IMR-90 (cell line): ENCODE data around the gene CACNA2D1. TPM values are rescaled to one million over a fixed set of nuclear protein-coding genes. Genes with fewer than 3 reads are reported as not detected.

Experiments used
- ATAC-seq: fragments of 200-7000 bp; cut with Tn5 transposase; 2 replicates; pipeline ENCODE4 v1.9.1; 2020; ENCODE audit warnings: low read depth, mild to moderate bottlenecking, moderate library complexity
- BruUV-seq: library from RNA; stranded (reverse); fragments of 400-500 nt; replicated peaks from 2 replicates; lab custom pipeline; 2021; lab: Mats Ljungman, UMichigan
- CTCF ChIA-PET: fragments of 300-600 bp; formaldehyde crosslinking; extraction: SDS; loops from one replicate; lab custom pipeline; 2021; ENCODE audit warnings: antibody characterized with exemption; lab: Yijun Ruan, JAX
- POLR2A ChIA-PET: fragments of 300-600 bp; sonication (Branson Sonifier 250); formaldehyde crosslinking; loops from one replicate; lab custom pipeline; 2022; ENCODE audit warnings: antibody characterized with exemption; ENCODE audit not compliant: unreplicated experiment; lab: Charles Lee
- DNase-seq: peaks from one replicate; pipeline ENCODE4 v3.0.0; 2013
- H2AFZ ChIP-seq: replicated peaks from 2 replicates; pipeline ENCODE3; 2013; ENCODE audit warnings: low read length, mild to moderate bottlenecking; ENCODE audit not compliant: poor library complexity
- H2AK5ac ChIP-seq: 2 replicates; pipeline ENCODE4 v1.6.1; 2013; ENCODE audit warnings: low read depth, low read length, inconsistent platforms
- H2AK9ac ChIP-seq: replicated peaks from 2 replicates; pipeline ENCODE3; 2013; ENCODE audit warnings: mild to moderate bottlenecking, low read depth, low read length, moderate library complexity; ENCODE audit not compliant: poor library complexity
- H2BK120ac ChIP-seq: 2 replicates; pipeline ENCODE4 v1.6.1; 2013; ENCODE audit warnings: low read depth, low read length, inconsistent platforms
- H2BK15ac ChIP-seq: 3 replicates; pipeline ENCODE4 v1.6.1; 2013; ENCODE audit warnings: low read depth, low read length, inconsistent platforms
- H2BK20ac ChIP-seq: 2 replicates; pipeline ENCODE4 v1.6.1; 2013; ENCODE audit warnings: low read depth, mild to moderate bottlenecking, inconsistent platforms, low read length, moderate library complexity
- H2BK5ac ChIP-seq: 2 replicates; pipeline ENCODE4 v1.6.1; 2013; ENCODE audit warnings: mild to moderate bottlenecking, low read depth, low read length, inconsistent platforms; ENCODE audit not compliant: poor library complexity, severe bottlenecking
- H3K14ac ChIP-seq: replicated peaks from 2 replicates; pipeline ENCODE4 v1.6.1; 2013; ENCODE audit warnings: low read depth, low read length, inconsistent platforms
- H3K18ac ChIP-seq: 2 replicates; pipeline ENCODE4 v1.6.1; 2013; ENCODE audit warnings: low read depth, low read length, control low read depth
- H3K23ac ChIP-seq: 2 replicates; pipeline ENCODE4 v1.6.1; 2013; ENCODE audit warnings: low read depth, low read length, inconsistent platforms
- H3K27ac ChIP-seq: 2 replicates; pipeline ENCODE4 v1.5.1; 2013; ENCODE audit warnings: mild to moderate bottlenecking, control low read depth, low read length; ENCODE audit not compliant: insufficient read depth
- H3K27me3 ChIP-seq: 2 replicates; pipeline ENCODE4 v1.6.1; 2013; ENCODE audit warnings: low read length; ENCODE audit not compliant: control insufficient read depth, insufficient read depth
- H3K36me3 ChIP-seq: 2 replicates; pipeline ENCODE4 v1.6.1; 2013; ENCODE audit warnings: low read length, mixed read lengths; ENCODE audit not compliant: control insufficient read depth, insufficient read depth
- H3K4ac ChIP-seq: 2 replicates; pipeline ENCODE4 v1.6.1; 2013; ENCODE audit warnings: low read depth, low read length, inconsistent platforms
- H3K4me1 ChIP-seq: 2 replicates; pipeline ENCODE4 v1.6.1; 2013; ENCODE audit warnings: low read length, mixed read lengths; ENCODE audit not compliant: control insufficient read depth, insufficient read depth
- H3K4me2 ChIP-seq: 2 replicates; pipeline ENCODE4 v1.6.1; 2013; ENCODE audit warnings: low read depth, mild to moderate bottlenecking, control low read depth, low read length, moderate library complexity
- H3K4me3 ChIP-seq: 2 replicates; pipeline ENCODE4 v1.5.1; 2013; ENCODE audit warnings: low read depth, mild to moderate bottlenecking, control low read depth, low read length, moderate library complexity; ENCODE audit not compliant: insufficient read depth
- H3K56ac ChIP-seq: 2 replicates; pipeline ENCODE4 v1.6.1; 2013; ENCODE audit warnings: low read length, inconsistent platforms; ENCODE audit not compliant: insufficient read depth; ENCODE audit errors: extremely low read depth
- H3K79me1 ChIP-seq, 2 experiments: 2 replicates each; pipeline ENCODE4 v1.6.1; 2013; ENCODE audit warnings: low read length in 2 of 2, inconsistent platforms in 1 of 2, low read depth in 1 of 2
- H3K9ac ChIP-seq: 2 replicates; pipeline ENCODE4 v1.6.1; 2013; ENCODE audit warnings: low read depth, low read length, control low read depth
- H3K9me1 ChIP-seq: 2 replicates; pipeline ENCODE4 v1.6.1; 2013; ENCODE audit warnings: low read length, inconsistent platforms; ENCODE audit not compliant: insufficient read depth
- H3K9me3 ChIP-seq: 2 replicates; pipeline ENCODE4 v1.6.1; 2013; ENCODE audit warnings: low read length; ENCODE audit not compliant: control insufficient read depth, insufficient read depth
- H4K20me1 ChIP-seq: 2 replicates; pipeline ENCODE4 v1.6.1; 2013; ENCODE audit warnings: low read length, inconsistent platforms; ENCODE audit not compliant: insufficient read depth
- H4K5ac ChIP-seq: 2 replicates; pipeline ENCODE4 v1.6.1; 2013; ENCODE audit warnings: mild to moderate bottlenecking, low read depth, low read length, control low read depth
- H4K8ac ChIP-seq, 2 experiments: 2 replicates each; pipeline ENCODE4 v1.6.1; 2013; ENCODE audit warnings: low read depth in 2 of 2, low read length in 2 of 2, control low read depth in 1 of 2, inconsistent platforms in 1 of 2
- H4K91ac ChIP-seq: 2 replicates; pipeline ENCODE4 v1.6.1; 2013; ENCODE audit warnings: low read depth, low read length, inconsistent platforms; ENCODE audit not compliant: insufficient read depth
- FOS ChIP-seq: fragments of 150-350 bp; IDR thresholded peaks from 2 replicates; pipeline ENCODE4 v1.6.1; 2016; ENCODE audit warnings: low read depth, low read length
- MAZ ChIP-seq: IDR thresholded peaks from 2 replicates; pipeline ENCODE4 v1.6.1; 2012; ENCODE audit warnings: low read depth, mild to moderate bottlenecking, low read length, improper control_type of control experiment, moderate library complexity, borderline replicate concordance
- MXI1 ChIP-seq: IDR thresholded peaks from 2 replicates; pipeline ENCODE4 v1.6.1; 2012; ENCODE audit warnings: low read depth, mild to moderate bottlenecking, low read length, moderate library complexity, borderline replicate concordance
- RCOR1 ChIP-seq: IDR thresholded peaks from 2 replicates; pipeline ENCODE4 v1.6.1; 2012; ENCODE audit warnings: mild to moderate bottlenecking, low read length, improper control_type of control experiment; ENCODE audit not compliant: insufficient replicate concordance
- RFX5 ChIP-seq: IDR thresholded peaks from 2 replicates; pipeline ENCODE4 v1.8.0; 2012; ENCODE audit warnings: low read depth, mild to moderate bottlenecking, low read length, moderate library complexity
- WGBS, 2 experiments: methylation state at CpG; one replicate each; pipeline versions ENCODE4 v1.1.5 to v1.1.7; 2013; ENCODE audit warnings: missing lambda C conversion rate in 2 of 2; ENCODE audit not compliant: insufficient read length in 1 of 2; ENCODE audit errors: extremely low coverage in 2 of 2; 5-methylcytosine and 5-hydroxymethylcytosine counted together
- dilution Hi-C: fragments of 300-500 bp; cut with HindIII; formaldehyde crosslinking; loops from one replicate; pipeline ENCODE4 v1.14.3; 2018; ENCODE audit warnings: low sequenced_read_pairs; ENCODE audit not compliant: unreplicated experiment
- in situ Hi-C: fragments of 300-500 bp; cut with MboI; formaldehyde crosslinking; loops from 3 replicates; pipeline ENCODE4 v1.14.3; 2019; ENCODE audit warnings: low sequenced_read_pairs, inconsistent platforms, mixed read lengths
- intact Hi-C: fragments of 100-400 bp; cut with micrococcal nuclease; formaldehyde crosslinking; loops from 2 replicates; pipeline ENCODE4 v1.10.0; 2022
- polyA plus RNA-seq, 3 experiments: library from polyadenylated mRNA; depleted of rRNA; stranded (reverse); fragments of >200 nt; gene quantifications; 2 replicates each; pipeline ENCODE4 v1.2.3, GENCODE V29; 2012; ENCODE audit warnings: low replicate concordance in 1 of 3
- total RNA-seq: library from RNA; depleted of rRNA; stranded (reverse); fragments of >200 nt; gene quantifications from 2 replicates; pipeline ENCODE4 v1.2.3, GENCODE V29; 2012
- TF ChIP-seq, protein P1 (sequence below): conservative IDR thresholded peaks from 2 replicates; pipeline ENCODE4 v1.5.1; 2012; ENCODE audit warnings: mild to moderate bottlenecking, low read depth, low read length, improper control_type of control experiment
- TF ChIP-seq, protein P2 (sequence below): fragments of 150-350 bp; IDR thresholded peaks from 2 replicates; pipeline ENCODE4 v1.6.1; 2016; ENCODE audit warnings: low read depth, mild to moderate bottlenecking, low read length, moderate library complexity, borderline replicate concordance

CACNA2D1 gene
- total and polyA plus RNA-seq, 2 of the 4 experiments (the other 2 are of a cell fraction): 5.8 to 21.9 TPM

DNA sequence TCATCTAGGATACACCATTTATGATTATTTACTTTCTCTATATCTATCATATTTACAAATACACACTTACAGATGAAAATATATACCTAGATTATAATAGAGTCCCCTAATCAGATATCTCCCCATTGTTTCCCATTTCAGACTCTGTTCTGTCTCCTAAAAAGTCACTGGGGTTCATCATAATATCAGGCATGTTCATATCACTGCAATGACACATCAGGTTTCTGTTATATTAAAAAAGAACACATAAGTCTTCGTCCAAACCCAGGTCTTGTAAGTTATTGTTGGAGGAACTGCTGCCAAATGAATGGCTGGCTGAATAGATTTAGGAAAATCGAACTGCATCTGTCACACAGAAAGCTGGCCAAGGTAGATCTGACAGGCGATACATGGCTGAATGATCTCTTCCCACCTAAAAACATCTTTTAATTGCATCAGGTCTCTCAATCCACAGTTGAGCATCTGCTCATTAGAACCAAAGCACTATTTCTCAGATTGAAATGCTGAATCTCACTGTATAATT is 178.7 kb downstream of the CACNA2D1 start:
- H3K4me3 ChIP-seq: no peak overlapping the region
- no peaks in the 10 kb centered on the region for H3K9me1 ChIP-seq
- 100% methylated on average over 1 of the region's 3 CpGs; no CpG with 5 or more reads in 1 of the 2 experiments for WGBS, 2 experiments
- H3K27me3 ChIP-seq: no peaks in the 10 kb centered on the region
- peaks cover 0 to 4% of the 10 kb centered on the region in 2 experiments; a peak in 1 of 4 replicates for H3K79me1 ChIP-seq
- no peak overlapping the region for H3K4ac ChIP-seq
- H2BK120ac ChIP-seq: no peak overlapping the region
- H3K18ac ChIP-seq: no peak overlapping the region
- BruUV-seq: no TSS peak
- H2BK5ac ChIP-seq: no peak overlapping the region
- no peaks in the 10 kb centered on the region for H3K4me1 ChIP-seq
- H3K14ac ChIP-seq: no peak overlapping the region; the same call in 1 of the 2 replicates
- H2AK5ac ChIP-seq: no peak overlapping the region
- no peak overlapping the region for H3K4me2 ChIP-seq
- no peak for ATAC-seq
- CTCF ChIA-PET: no interaction called here
- DNase-seq: no peak
- POLR2A ChIA-PET: no interaction called here
- no peak overlapping the region for H3K23ac ChIP-seq
- intact Hi-C loops: no loop called here
- H3K27ac ChIP-seq: no peak overlapping the region
- no peak overlapping the region for H3K56ac ChIP-seq
- H2BK20ac ChIP-seq: no peak overlapping the region
- dilution Hi-C loops: no loop called here
- H3K36me3 ChIP-seq: no peaks in the 10 kb centered on the region
- no peak overlapping the region for H4K5ac ChIP-seq
- H4K91ac ChIP-seq: no peak overlapping the region
- TF ChIP-seq FOS: no peak
- TF ChIP-seq MAZ: no peak
- TF ChIP-seq RFX5: no peak
- TF ChIP-seq, protein P1, sequence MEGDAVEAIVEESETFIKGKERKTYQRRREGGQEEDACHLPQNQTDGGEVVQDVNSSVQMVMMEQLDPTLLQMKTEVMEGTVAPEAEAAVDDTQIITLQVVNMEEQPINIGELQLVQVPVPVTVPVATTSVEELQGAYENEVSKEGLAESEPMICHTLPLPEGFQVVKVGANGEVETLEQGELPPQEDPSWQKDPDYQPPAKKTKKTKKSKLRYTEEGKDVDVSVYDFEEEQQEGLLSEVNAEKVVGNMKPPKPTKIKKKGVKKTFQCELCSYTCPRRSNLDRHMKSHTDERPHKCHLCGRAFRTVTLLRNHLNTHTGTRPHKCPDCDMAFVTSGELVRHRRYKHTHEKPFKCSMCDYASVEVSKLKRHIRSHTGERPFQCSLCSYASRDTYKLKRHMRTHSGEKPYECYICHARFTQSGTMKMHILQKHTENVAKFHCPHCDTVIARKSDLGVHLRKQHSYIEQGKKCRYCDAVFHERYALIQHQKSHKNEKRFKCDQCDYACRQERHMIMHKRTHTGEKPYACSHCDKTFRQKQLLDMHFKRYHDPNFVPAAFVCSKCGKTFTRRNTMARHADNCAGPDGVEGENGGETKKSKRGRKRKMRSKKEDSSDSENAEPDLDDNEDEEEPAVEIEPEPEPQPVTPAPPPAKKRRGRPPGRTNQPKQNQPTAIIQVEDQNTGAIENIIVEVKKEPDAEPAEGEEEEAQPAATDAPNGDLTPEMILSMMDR: no peak
- TF ChIP-seq, protein P2, sequence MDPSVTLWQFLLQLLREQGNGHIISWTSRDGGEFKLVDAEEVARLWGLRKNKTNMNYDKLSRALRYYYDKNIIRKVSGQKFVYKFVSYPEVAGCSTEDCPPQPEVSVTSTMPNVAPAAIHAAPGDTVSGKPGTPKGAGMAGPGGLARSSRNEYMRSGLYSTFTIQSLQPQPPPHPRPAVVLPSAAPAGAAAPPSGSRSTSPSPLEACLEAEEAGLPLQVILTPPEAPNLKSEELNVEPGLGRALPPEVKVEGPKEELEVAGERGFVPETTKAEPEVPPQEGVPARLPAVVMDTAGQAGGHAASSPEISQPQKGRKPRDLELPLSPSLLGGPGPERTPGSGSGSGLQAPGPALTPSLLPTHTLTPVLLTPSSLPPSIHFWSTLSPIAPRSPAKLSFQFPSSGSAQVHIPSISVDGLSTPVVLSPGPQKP: no peak
- no peak for TF ChIP-seq MXI1
- no peak for TF ChIP-seq RCOR1
- in situ Hi-C loops: no loop called here
- no peak overlapping the region for H4K8ac ChIP-seq
- no peak overlapping the region for H2BK15ac ChIP-seq
- H3K9ac ChIP-seq: no peak overlapping the region
- H4K20me1 ChIP-seq: no peaks in the 10 kb centered on the region
- H2AFZ ChIP-seq: no peak overlapping the region
- no peaks in the 10 kb centered on the region for H3K9me3 ChIP-seq
- no peak overlapping the region for H2AK9ac ChIP-seq
